Measurements from ENCODE around the gene CEACAM16. TPM values are rescaled to one million over a fixed set of nuclear protein-coding genes. Genes with fewer than 3 reads are reported as not detected.

CEACAM16 gene
- total and polyA plus RNA-seq, 9 of the 15 experiments (the other 6 are each of a cell fraction or from before 2014, with no cell fraction given) = not detected

- ChIA-PET POLR2A (interaction anchor here (0.6 kb wide), 1 partner anchor 90 kb away, joined by 3 read pairs; no protein-coding TSS in a partner anchor), CTCF (ENCODE audit: low intra/inter-chr PET ratio) (no interaction called here)
- H3K4me2 ChIP-seq (ENCODE audit: insufficient read depth, low read length) = no peak overlapping the region
- peak; percentile 21; the same call in 1 of the 3 replicates for ATAC-seq
- in situ Hi-C loops (cut with MboI) (no loop called here), intact Hi-C loops (cut with micrococcal nuclease) (no loop called here)
- H3K9ac ChIP-seq (ENCODE audit: insufficient read depth in 1 of 2, low read depth in 2 of 2, low read length in 2 of 2) = no peak overlapping the region
- FAIRE-seq = no peak
- H3K27me3 ChIP-seq (ENCODE audit: control insufficient read depth in 2 of 2, insufficient read depth in 2 of 2, low read length in 2 of 2) = no peaks in the 10 kb centered on the region
- no peaks in the 10 kb centered on the region for H3K79me2 ChIP-seq (ENCODE audit: control insufficient read depth, insufficient read depth, low read length)
- 33% methylated on average over 7 of the region's 7 CpGs for WGBS (ENCODE audit: insufficient coverage, low coverage, missing lambda C conversion rate)
- DNase-seq (ENCODE audit: extremely low read depth in 1 of 4, low spot score in 3 of 4) = peak in 1 of 4 experiments; percentile 27
- no TSS peak for BruUV-seq (replicated peaks)
- no peak for TF ChIP-seq ZNF766 (CRISPR knock-in tag; conservative IDR thresholded peaks at IDR 0.05)
- TF ChIP-seq SNAPC5 (CRISPR knock-in tag; IDR thresholded peaks at IDR 0.05) = no peak
- TF ChIP-seq, protein P1, sequence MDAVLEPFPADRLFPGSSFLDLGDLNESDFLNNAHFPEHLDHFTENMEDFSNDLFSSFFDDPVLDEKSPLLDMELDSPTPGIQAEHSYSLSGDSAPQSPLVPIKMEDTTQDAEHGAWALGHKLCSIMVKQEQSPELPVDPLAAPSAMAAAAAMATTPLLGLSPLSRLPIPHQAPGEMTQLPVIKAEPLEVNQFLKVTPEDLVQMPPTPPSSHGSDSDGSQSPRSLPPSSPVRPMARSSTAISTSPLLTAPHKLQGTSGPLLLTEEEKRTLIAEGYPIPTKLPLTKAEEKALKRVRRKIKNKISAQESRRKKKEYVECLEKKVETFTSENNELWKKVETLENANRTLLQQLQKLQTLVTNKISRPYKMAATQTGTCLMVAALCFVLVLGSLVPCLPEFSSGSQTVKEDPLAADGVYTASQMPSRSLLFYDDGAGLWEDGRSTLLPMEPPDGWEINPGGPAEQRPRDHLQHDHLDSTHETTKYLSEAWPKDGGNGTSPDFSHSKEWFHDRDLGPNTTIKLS (IDR thresholded peaks at IDR 0.05; ENCODE audit: borderline replicate concordance, low read depth) = no peak
- no peak for TF ChIP-seq ZNF592 (IDR thresholded peaks at IDR 0.05)
- TF ChIP-seq SPI1 (IDR thresholded peaks at IDR 0.05; ENCODE audit: borderline replicate concordance, low read depth, low read length) = 0 out of 2 replicates have a peak, but pooled peaks have one; percentile 32
- no peak for TF ChIP-seq CBX5 (IDR thresholded peaks at IDR 0.05; ENCODE audit: borderline replicate concordance, low read depth)
- H3K4me1 ChIP-seq (replicated peaks in 1 of 2; ENCODE audit: control insufficient read depth in 2 of 2, insufficient read depth in 2 of 2, low read length in 2 of 2) = peaks cover 0 to 5% of the 10 kb centered on the region in 2 experiments; a peak in 4 of 5 replicates
- H2AFZ ChIP-seq (ENCODE audit: low read depth, low read length) = 0 out of 2 replicates have a peak overlapping the region, but pooled peaks have one; percentile 7
- H3K9me3 ChIP-seq (replicated peaks; ENCODE audit: control insufficient read depth, insufficient read depth, low read depth, low read length) = no peaks in the 10 kb centered on the region
- peaks cover 5% of the 10 kb centered on the region; the same call in 2 of the 3 replicates for H3K36me3 ChIP-seq (ENCODE audit: control insufficient read depth, insufficient read depth, low read length)
- no peak overlapping the region for H3K27ac ChIP-seq (ENCODE audit: extremely low read depth, low read depth, low read length)
- no peaks in the 10 kb centered on the region for H3K9me1 ChIP-seq (ENCODE audit: control insufficient read depth, insufficient read depth, low read length)
- H3K4me3 ChIP-seq = no peak overlapping the region
- no peaks in the 10 kb centered on the region for H4K20me1 ChIP-seq (replicated peaks; ENCODE audit: control insufficient read depth, insufficient read depth, low read length)
Observed at GRCh38 chr19:44666852-44667556, 31.9 kb upstream of the CEACAM16 start.
